GM23338 (cell line): ENCODE measurements around the gene CERT1. TPM values are rescaled to one million over a fixed set of nuclear protein-coding genes. Genes with fewer than 3 reads are reported as not detected.

Experiments used
- ATAC-seq: fragments of 200-7000 bp; cut with Tn5 transposase; 3 replicates; pipeline ENCODE4 v1.9.1; 2020
- DNase-seq: peaks from one replicate; pipeline ENCODE4 v3.0.0-alpha.2; 2015; ENCODE audit warnings: low spot score
- H2AFZ ChIP-seq: fragments of 200-600 bp; sonication (generic); 2 replicates; pipeline ENCODE4 v1.8.0; 2016; ENCODE audit warnings: antibody characterized with exemption, mild to moderate bottlenecking, moderate library complexity
- H3F3A ChIP-seq: fragments of 200-600 bp; sonication (generic); replicated peaks from 2 replicates; pipeline ENCODE4 v1.8.0; 2017; ENCODE audit warnings: antibody characterized with exemption, mixed run types, low read depth
- H3K27ac ChIP-seq: fragments of 200-600 bp; sonication (generic); 2 replicates; pipeline ENCODE4 v1.6.1; 2016; ENCODE audit warnings: low read depth
- H3K27me3 ChIP-seq: fragments of 200-600 bp; sonication (generic); 2 replicates; pipeline ENCODE4 v1.8.0; 2016; ENCODE audit warnings: mild to moderate bottlenecking, mixed run types, moderate library complexity; ENCODE audit not compliant: insufficient read depth
- H3K36me3 ChIP-seq: fragments of 200-600 bp; sonication (generic); 2 replicates; pipeline ENCODE4 v1.8.0; 2016; ENCODE audit warnings: mild to moderate bottlenecking; ENCODE audit not compliant: insufficient read depth
- H3K4me1 ChIP-seq: fragments of 200-600 bp; sonication (generic); 2 replicates; pipeline ENCODE4 v1.8.0; 2016; ENCODE audit warnings: mild to moderate bottlenecking, moderate library complexity; ENCODE audit not compliant: insufficient read depth
- H3K4me2 ChIP-seq: fragments of 200-600 bp; sonication (generic); 2 replicates; pipeline ENCODE4 v1.7.1; 2017; ENCODE audit warnings: mixed run types
- H3K4me3 ChIP-seq: fragments of 200-600 bp; sonication (generic); 2 replicates; pipeline ENCODE4 v1.6.1; 2016; ENCODE audit warnings: mixed run types
- H3K79me2 ChIP-seq: fragments of 200-600 bp; sonication (generic); replicated peaks from 2 replicates; pipeline ENCODE4 v1.8.0; 2017; ENCODE audit warnings: mild to moderate bottlenecking; ENCODE audit not compliant: insufficient read depth
- H3K9me2 ChIP-seq: fragments of 200-600 bp; sonication (generic); 2 replicates; pipeline ENCODE4 v1.8.0; 2017; ENCODE audit not compliant: insufficient read depth
- H4K20me1 ChIP-seq: fragments of 200-600 bp; sonication (generic); replicated peaks from 2 replicates; pipeline ENCODE4 v1.8.0; 2017; ENCODE audit warnings: mild to moderate bottlenecking; ENCODE audit not compliant: insufficient read depth
- H3K27ac Mint-ChIP-seq: 2 replicates; pipeline ENCODE4 v1.8.0; 2020; ENCODE audit warnings: inconsistent platforms, mild to moderate bottlenecking, moderate library complexity, mixed read lengths
- H3K27me3 Mint-ChIP-seq: 3 replicates; pipeline ENCODE4 v1.8.0; 2022; ENCODE audit warnings: low read depth, mild to moderate bottlenecking, moderate library complexity, mixed read lengths, inconsistent platforms; ENCODE audit not compliant: insufficient read depth, poor library complexity
- H3K36me3 Mint-ChIP-seq: 3 replicates; pipeline ENCODE4 v1.8.0; 2021; ENCODE audit warnings: low read depth, mild to moderate bottlenecking, inconsistent platforms, moderate library complexity, mixed read lengths
- H3K4me1 Mint-ChIP-seq: 3 replicates; pipeline ENCODE4 v1.8.0; 2020; ENCODE audit warnings: mild to moderate bottlenecking, inconsistent platforms, mixed read lengths
- H3K4me3 Mint-ChIP-seq: 3 replicates; pipeline ENCODE4 v1.8.0; 2021; ENCODE audit warnings: moderate library complexity, mild to moderate bottlenecking, inconsistent platforms, mixed read lengths
- H3K9me3 Mint-ChIP-seq: 3 replicates; pipeline ENCODE4 v1.8.0; 2020; ENCODE audit warnings: moderate library complexity, mild to moderate bottlenecking, inconsistent platforms, mixed read lengths
- CREB1 ChIP-seq: fragments of 250-450 bp; sonication (Bioruptor Pico); IDR thresholded peaks from 2 replicates; pipeline ENCODE4 v1.5.0; 2020; ENCODE audit warnings: low read depth, mild to moderate bottlenecking, moderate library complexity
- EZH2 ChIP-seq: fragments of 200-600 bp; sonication (generic); IDR thresholded peaks from one replicate; pipeline ENCODE4 v1.8.0; 2017; ENCODE audit warnings: antibody characterized with exemption, mild to moderate bottlenecking, low read depth; ENCODE audit not compliant: unreplicated experiment
- JUNB ChIP-seq: IDR thresholded peaks from one replicate; pipeline ENCODE4 v1.6.1; 2016; ENCODE audit warnings: antibody characterized with exemption; ENCODE audit not compliant: unreplicated experiment
- POLR2AphosphoS5 ChIP-seq: IDR thresholded peaks from 2 replicates; pipeline ENCODE4 v1.6.1; 2016; ENCODE audit warnings: antibody characterized with exemption, low read depth
- ZNF114 ChIP-seq: fragments of 250-450 bp; sonication (Bioruptor Pico); IDR thresholded peaks from 2 replicates; pipeline ENCODE4 v1.5.0; 2020; ENCODE audit warnings: mild to moderate bottlenecking, moderate library complexity
- ZNF331 ChIP-seq: fragments of 250-450 bp; sonication (Bioruptor Pico); IDR thresholded peaks from 2 replicates; pipeline ENCODE4 v1.5.0; 2020; ENCODE audit warnings: low read depth, mild to moderate bottlenecking, moderate library complexity
- polyA plus RNA-seq: library from polyadenylated mRNA; unstranded; fragments of >200 nt; fragmentation: Nextera tagmentation; extraction: Ambion mirVana; gene quantifications from 2 replicates; pipeline ENCODE4 v1.2.1, GENCODE V29; 2016
- total RNA-seq: library from RNA; depleted of rRNA; stranded (reverse); fragments of >200 nt; shearing (Covaris generic); gene quantifications from 2 replicates; pipeline ENCODE4 v1.2.3, GENCODE V29; 2014
- TF ChIP-seq, protein P1 (sequence below): fragments of 250-450 bp; sonication (Bioruptor Pico); IDR thresholded peaks from 2 replicates; pipeline ENCODE4 v1.5.0; 2020; ENCODE audit warnings: mild to moderate bottlenecking, moderate library complexity
- TF ChIP-seq, protein P2 (sequence below): IDR thresholded peaks from one replicate; pipeline ENCODE4 v1.6.1; 2018; ENCODE audit warnings: antibody characterized with exemption; ENCODE audit not compliant: unreplicated experiment
- TF ChIP-seq, protein P3 (sequence below): IDR thresholded peaks from 2 replicates; pipeline ENCODE4 v1.6.1; 2016; ENCODE audit warnings: antibody characterized with exemption

CERT1 gene
- total and polyA plus RNA-seq, 2 experiments from 2014 or later = 36.5 to 40.7 TPM

DNA sequence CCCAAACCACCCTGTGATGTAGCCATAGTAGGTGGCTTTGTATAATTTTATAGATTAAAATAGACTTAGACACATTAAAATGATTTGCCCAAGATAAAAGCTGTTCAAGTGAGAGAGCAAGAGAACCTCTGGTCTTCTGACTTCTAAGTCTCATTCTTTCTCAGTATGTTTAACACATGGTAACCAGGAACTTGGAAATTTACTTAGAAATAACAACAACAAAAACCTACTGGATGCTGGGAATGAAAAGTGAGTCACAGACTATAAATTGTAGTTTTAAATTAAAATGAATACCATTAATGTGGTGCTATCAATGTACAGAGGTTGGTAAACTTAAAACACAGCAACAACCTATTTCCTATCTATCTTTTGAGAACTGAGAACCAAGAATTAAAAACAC is 144.0 kb downstream of the CERT1 start:
- Mint-ChIP-seq H3K4me3 (no peak overlapping the region), H3K9me3 (no peaks in the 10 kb centered on the region; the same call in 2 of the 3 replicates), H3K27me3 (peaks cover 2% of the 10 kb centered on the region), H3K27ac (no peak overlapping the region), H3K36me3 (0 out of 3 replicates have a peak, but pooled peaks cover 4% of the 10 kb centered on the region), H3K4me1 (peaks cover 23% of the 10 kb centered on the region)
- Histone ChIP-seq H2AFZ (no peak overlapping the region), H3K9me2 (no peaks in the 10 kb centered on the region), H3K36me3 (no peaks in the 10 kb centered on the region), H3K4me1 (peaks cover 16% of the 10 kb centered on the region; the same call in 1 of the 2 replicates), H3K4me3 (no peak overlapping the region), H3K4me2 (no peak overlapping the region), H3K27me3 (no peaks in the 10 kb centered on the region), H3K27ac (no peak overlapping the region), H3K79me2 (no peaks in the 10 kb centered on the region), H4K20me1 (peaks cover 1% of the 10 kb centered on the region; the same call in 1 of the 2 replicates), H3F3A (peaks cover 6% of the 10 kb centered on the region; the same call in 1 of the 2 replicates)
- DNase-seq (no peak), ATAC-seq (no peak)
- no peak for TF ChIP-seq POLR2AphosphoS5
- TF ChIP-seq, protein P1, sequence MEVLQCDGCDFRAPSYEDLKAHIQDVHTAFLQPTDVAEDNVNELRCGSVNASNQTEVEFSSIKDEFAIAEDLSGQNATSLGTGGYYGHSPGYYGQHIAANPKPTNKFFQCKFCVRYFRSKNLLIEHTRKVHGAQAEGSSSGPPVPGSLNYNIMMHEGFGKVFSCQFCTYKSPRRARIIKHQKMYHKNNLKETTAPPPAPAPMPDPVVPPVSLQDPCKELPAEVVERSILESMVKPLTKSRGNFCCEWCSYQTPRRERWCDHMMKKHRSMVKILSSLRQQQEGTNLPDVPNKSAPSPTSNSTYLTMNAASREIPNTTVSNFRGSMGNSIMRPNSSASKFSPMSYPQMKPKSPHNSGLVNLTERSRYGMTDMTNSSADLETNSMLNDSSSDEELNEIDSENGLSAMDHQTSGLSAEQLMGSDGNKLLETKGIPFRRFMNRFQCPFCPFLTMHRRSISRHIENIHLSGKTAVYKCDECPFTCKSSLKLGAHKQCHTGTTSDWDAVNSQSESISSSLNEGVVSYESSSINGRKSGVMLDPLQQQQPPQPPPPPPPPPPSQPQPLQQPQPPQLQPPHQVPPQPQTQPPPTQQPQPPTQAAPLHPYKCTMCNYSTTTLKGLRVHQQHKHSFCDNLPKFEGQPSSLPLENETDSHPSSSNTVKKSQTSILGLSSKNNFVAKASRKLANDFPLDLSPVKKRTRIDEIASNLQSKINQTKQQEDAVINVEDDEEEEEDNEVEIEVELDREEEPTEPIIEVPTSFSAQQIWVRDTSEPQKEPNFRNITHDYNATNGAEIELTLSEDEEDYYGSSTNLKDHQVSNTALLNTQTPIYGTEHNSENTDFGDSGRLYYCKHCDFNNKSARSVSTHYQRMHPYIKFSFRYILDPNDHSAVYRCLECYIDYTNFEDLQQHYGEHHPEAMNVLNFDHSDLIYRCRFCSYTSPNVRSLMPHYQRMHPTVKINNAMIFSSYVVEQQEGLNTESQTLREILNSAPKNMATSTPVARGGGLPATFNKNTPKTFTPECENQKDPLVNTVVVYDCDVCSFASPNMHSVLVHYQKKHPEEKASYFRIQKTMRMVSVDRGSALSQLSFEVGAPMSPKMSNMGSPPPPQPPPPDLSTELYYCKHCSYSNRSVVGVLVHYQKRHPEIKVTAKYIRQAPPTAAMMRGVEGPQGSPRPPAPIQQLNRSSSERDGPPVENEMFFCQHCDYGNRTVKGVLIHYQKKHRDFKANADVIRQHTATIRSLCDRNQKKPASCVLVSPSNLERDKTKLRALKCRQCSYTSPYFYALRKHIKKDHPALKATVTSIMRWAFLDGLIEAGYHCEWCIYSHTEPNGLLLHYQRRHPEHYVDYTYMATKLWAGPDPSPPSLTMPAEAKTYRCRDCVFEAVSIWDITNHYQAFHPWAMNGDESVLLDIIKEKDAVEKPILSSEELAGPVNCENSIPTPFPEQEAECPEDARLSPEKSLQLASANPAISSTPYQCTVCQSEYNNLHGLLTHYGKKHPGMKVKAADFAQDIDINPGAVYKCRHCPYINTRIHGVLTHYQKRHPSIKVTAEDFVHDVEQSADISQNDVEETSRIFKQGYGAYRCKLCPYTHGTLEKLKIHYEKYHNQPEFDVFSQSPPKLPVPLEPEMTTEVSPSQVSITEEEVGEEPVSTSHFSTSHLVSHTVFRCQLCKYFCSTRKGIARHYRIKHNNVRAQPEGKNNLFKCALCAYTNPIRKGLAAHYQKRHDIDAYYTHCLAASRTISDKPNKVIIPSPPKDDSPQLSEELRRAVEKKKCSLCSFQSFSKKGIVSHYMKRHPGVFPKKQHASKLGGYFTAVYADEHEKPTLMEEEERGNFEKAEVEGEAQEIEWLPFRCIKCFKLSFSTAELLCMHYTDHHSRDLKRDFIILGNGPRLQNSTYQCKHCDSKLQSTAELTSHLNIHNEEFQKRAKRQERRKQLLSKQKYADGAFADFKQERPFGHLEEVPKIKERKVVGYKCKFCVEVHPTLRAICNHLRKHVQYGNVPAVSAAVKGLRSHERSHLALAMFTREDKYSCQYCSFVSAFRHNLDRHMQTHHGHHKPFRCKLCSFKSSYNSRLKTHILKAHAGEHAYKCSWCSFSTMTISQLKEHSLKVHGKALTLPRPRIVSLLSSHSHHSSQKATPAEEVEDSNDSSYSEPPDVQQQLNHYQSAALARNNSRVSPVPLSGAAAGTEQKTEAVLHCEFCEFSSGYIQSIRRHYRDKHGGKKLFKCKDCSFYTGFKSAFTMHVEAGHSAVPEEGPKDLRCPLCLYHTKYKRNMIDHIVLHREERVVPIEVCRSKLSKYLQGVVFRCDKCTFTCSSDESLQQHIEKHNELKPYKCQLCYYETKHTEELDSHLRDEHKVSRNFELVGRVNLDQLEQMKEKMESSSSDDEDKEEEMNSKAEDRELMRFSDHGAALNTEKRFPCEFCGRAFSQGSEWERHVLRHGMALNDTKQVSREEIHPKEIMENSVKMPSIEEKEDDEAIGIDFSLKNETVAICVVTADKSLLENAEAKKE (CRISPR knock-in tag) = no peak
- TF ChIP-seq ZNF114 = no peak
- no peak for TF ChIP-seq CREB1 (CRISPR knock-in tag)
- no peak for TF ChIP-seq JUNB
- TF ChIP-seq, protein P2, sequence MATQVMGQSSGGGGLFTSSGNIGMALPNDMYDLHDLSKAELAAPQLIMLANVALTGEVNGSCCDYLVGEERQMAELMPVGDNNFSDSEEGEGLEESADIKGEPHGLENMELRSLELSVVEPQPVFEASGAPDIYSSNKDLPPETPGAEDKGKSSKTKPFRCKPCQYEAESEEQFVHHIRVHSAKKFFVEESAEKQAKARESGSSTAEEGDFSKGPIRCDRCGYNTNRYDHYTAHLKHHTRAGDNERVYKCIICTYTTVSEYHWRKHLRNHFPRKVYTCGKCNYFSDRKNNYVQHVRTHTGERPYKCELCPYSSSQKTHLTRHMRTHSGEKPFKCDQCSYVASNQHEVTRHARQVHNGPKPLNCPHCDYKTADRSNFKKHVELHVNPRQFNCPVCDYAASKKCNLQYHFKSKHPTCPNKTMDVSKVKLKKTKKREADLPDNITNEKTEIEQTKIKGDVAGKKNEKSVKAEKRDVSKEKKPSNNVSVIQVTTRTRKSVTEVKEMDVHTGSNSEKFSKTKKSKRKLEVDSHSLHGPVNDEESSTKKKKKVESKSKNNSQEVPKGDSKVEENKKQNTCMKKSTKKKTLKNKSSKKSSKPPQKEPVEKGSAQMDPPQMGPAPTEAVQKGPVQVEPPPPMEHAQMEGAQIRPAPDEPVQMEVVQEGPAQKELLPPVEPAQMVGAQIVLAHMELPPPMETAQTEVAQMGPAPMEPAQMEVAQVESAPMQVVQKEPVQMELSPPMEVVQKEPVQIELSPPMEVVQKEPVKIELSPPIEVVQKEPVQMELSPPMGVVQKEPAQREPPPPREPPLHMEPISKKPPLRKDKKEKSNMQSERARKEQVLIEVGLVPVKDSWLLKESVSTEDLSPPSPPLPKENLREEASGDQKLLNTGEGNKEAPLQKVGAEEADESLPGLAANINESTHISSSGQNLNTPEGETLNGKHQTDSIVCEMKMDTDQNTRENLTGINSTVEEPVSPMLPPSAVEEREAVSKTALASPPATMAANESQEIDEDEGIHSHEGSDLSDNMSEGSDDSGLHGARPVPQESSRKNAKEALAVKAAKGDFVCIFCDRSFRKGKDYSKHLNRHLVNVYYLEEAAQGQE = no peak
- TF ChIP-seq ZNF331 (CRISPR knock-in tag) = no peak
- TF ChIP-seq EZH2 = no peak
- TF ChIP-seq, protein P3, sequence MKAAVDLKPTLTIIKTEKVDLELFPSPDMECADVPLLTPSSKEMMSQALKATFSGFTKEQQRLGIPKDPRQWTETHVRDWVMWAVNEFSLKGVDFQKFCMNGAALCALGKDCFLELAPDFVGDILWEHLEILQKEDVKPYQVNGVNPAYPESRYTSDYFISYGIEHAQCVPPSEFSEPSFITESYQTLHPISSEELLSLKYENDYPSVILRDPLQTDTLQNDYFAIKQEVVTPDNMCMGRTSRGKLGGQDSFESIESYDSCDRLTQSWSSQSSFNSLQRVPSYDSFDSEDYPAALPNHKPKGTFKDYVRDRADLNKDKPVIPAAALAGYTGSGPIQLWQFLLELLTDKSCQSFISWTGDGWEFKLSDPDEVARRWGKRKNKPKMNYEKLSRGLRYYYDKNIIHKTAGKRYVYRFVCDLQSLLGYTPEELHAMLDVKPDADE = no peak
